Mesenchymal stem cell (in vitro differentiated cells and primary cell): ENCODE results near the gene ZNF593.
A peak's percentile ranks its signal among the peaks of the same experiment; 100 is the strongest.

ENCODE experiments used
- DNase-seq: peaks from one replicate; pipeline ENCODE4 v3.0.0-alpha.2; 2013
- H2AFZ ChIP-seq: one replicate; pipeline ENCODE4 v1.6.1; 2013; ENCODE audit warnings: low read depth, mild to moderate bottlenecking, control low read depth, inconsistent platforms, low read length, moderate library complexity
- H2AK5ac ChIP-seq: 2 replicates; pipeline ENCODE4 v1.6.1; 2013; ENCODE audit warnings: low read length, moderate library complexity, mild to moderate bottlenecking, inconsistent platforms; ENCODE audit not compliant: severe bottlenecking
- H2BK120ac ChIP-seq: one replicate; pipeline ENCODE4 v1.6.1; 2013; ENCODE audit warnings: low read depth, mild to moderate bottlenecking, inconsistent platforms, low read length, moderate library complexity
- H2BK12ac ChIP-seq, 2 experiments: one replicate each; pipeline ENCODE4 v1.6.1; 2013; ENCODE audit warnings: inconsistent platforms in 2 of 2, low read length in 2 of 2, mild to moderate bottlenecking in 2 of 2, moderate library complexity in 2 of 2, control low read depth in 1 of 2
- H2BK15ac ChIP-seq: one replicate; pipeline ENCODE4 v1.6.1; 2013; ENCODE audit warnings: mild to moderate bottlenecking, low read depth, inconsistent platforms; ENCODE audit not compliant: poor library complexity, severe bottlenecking
- H2BK5ac ChIP-seq: 2 replicates; pipeline ENCODE4 v1.6.1; 2013; ENCODE audit warnings: low read depth, mild to moderate bottlenecking, low read length, control low read depth, inconsistent platforms; ENCODE audit not compliant: poor library complexity, severe bottlenecking
- H3K14ac ChIP-seq, 2 experiments: one replicate each; pipeline ENCODE4 v1.6.1; 2013; ENCODE audit warnings: inconsistent platforms in 2 of 2, low read length in 2 of 2, control low read depth in 1 of 2, mild to moderate bottlenecking in 1 of 2, moderate library complexity in 1 of 2
- H3K18ac ChIP-seq, 2 experiments: one replicate each; pipeline ENCODE4 v1.6.1; 2013; ENCODE audit warnings: inconsistent platforms in 2 of 2, low read length in 2 of 2, control low read depth in 1 of 2, low read depth in 1 of 2, mild to moderate bottlenecking in 1 of 2
- H3K23ac ChIP-seq, 2 experiments: one replicate each; pipeline ENCODE4 v1.6.1; 2013; ENCODE audit warnings: inconsistent platforms in 2 of 2, low read length in 2 of 2, mild to moderate bottlenecking in 2 of 2, moderate library complexity in 2 of 2, control low read depth in 1 of 2
- H3K27ac ChIP-seq: 2 replicates; pipeline ENCODE4 v1.5.1; 2013; ENCODE audit warnings: mild to moderate bottlenecking, moderate library complexity, low read length, control low read depth, inconsistent platforms; ENCODE audit not compliant: poor library complexity, severe bottlenecking
- H3K27me3 ChIP-seq, 2 experiments: 2 replicates each; pipeline versions ENCODE4 v1.6.1 to v1.7.0; 2013; ENCODE audit warnings: low read length in 2 of 2, mild to moderate bottlenecking in 2 of 2, moderate library complexity in 2 of 2, control low read depth in 1 of 2, inconsistent platforms in 1 of 2; ENCODE audit not compliant: control insufficient read depth in 1 of 2, insufficient read depth in 1 of 2
- H3K36me3 ChIP-seq, 2 experiments: 2 replicates each; pipeline versions ENCODE4 v1.6.1 to v1.7.0; 2013; ENCODE audit warnings: low read length in 2 of 2, control low read depth in 1 of 2, inconsistent platforms in 1 of 2, low read depth in 1 of 2, mild to moderate bottlenecking in 1 of 2; ENCODE audit not compliant: insufficient read depth in 2 of 2, control insufficient read depth in 1 of 2
- H3K4ac ChIP-seq, 2 experiments: one replicate each; pipeline ENCODE4 v1.6.1; 2013; ENCODE audit warnings: inconsistent platforms in 2 of 2, low read length in 2 of 2, mild to moderate bottlenecking in 2 of 2, moderate library complexity in 2 of 2, control low read depth in 1 of 2, low read depth in 1 of 2
- H3K4me1 ChIP-seq: 2 replicates; pipeline ENCODE4 v1.6.1; 2013; ENCODE audit warnings: low read depth, low read length, control low read depth; ENCODE audit not compliant: control insufficient read depth, insufficient read depth
- H3K4me2 ChIP-seq: 2 replicates; pipeline ENCODE4 v1.6.1; 2013; ENCODE audit warnings: low read length, mild to moderate bottlenecking, inconsistent platforms; ENCODE audit not compliant: poor library complexity, severe bottlenecking
- H3K4me3 ChIP-seq, 2 experiments: 2 replicates each; pipeline versions ENCODE4 v1.5.1 to v1.7.0; 2013; ENCODE audit warnings: low read length in 2 of 2, mild to moderate bottlenecking in 2 of 2, control low read depth in 1 of 2, low read depth in 1 of 2; ENCODE audit not compliant: insufficient read depth in 1 of 2
- H3K79me1 ChIP-seq: replicated peaks from 2 replicates; pipeline ENCODE4 v1.6.1; 2013; ENCODE audit warnings: mild to moderate bottlenecking, control low read depth, low read length, inconsistent platforms; ENCODE audit not compliant: poor library complexity, severe bottlenecking
- H3K9ac ChIP-seq: 2 replicates; pipeline ENCODE4 v1.7.0; 2013; ENCODE audit warnings: mild to moderate bottlenecking, low read length, moderate library complexity
- H3K9me3 ChIP-seq: 2 replicates; pipeline ENCODE4 v1.7.0; 2013; ENCODE audit warnings: mild to moderate bottlenecking, low read length; ENCODE audit not compliant: control insufficient read depth
- H4K8ac ChIP-seq: one replicate; pipeline ENCODE4 v1.6.1; 2013; ENCODE audit warnings: inconsistent platforms, mild to moderate bottlenecking, low read length, moderate library complexity
- H4K91ac ChIP-seq: one replicate; pipeline ENCODE4 v1.6.1; 2013; ENCODE audit warnings: mild to moderate bottlenecking, low read length, inconsistent platforms
- WGBS: methylation state at CpG from one replicate; pipeline ENCODE4 v1.1.7; 2013; ENCODE audit warnings: mixed read lengths; 5-methylcytosine and 5-hydroxymethylcytosine counted together

Gene ZNF593

GRCh38 chr1:26169198-26169554 lies 532 bp upstream of the ZNF593 start:
- H3K27me3 ChIP-seq: peaks cover 0 to 21% of the 10 kb centered on the region in 2 experiments
- H3K18ac ChIP-seq: no peak overlapping the region
- H3K4me3 ChIP-seq: peak overlapping the region in 1 of 2 experiments; percentile 89
- H3K9me3 ChIP-seq: no peaks in the 10 kb centered on the region
- no peak overlapping the region for H3K14ac ChIP-seq
- H3K4me1 ChIP-seq: peaks cover 21% of the 10 kb centered on the region
- 58% methylated on average over 1 of the region's 4 CpGs for WGBS
- H4K8ac ChIP-seq: no peak overlapping the region
- no peak overlapping the region for H4K91ac ChIP-seq
- peak overlapping the region; percentile 95 for H3K9ac ChIP-seq
- H3K27ac ChIP-seq: no peak overlapping the region
- peak overlapping the region; percentile 94 for H2AFZ ChIP-seq
- H2BK120ac ChIP-seq: no peak overlapping the region
- no peak overlapping the region for H2BK5ac ChIP-seq
- H3K4ac ChIP-seq: no peak overlapping the region
- peak overlapping the region; percentile 88 for H3K4me2 ChIP-seq
- no peak overlapping the region for H3K23ac ChIP-seq
- H2BK15ac ChIP-seq: no peak overlapping the region
- H2BK12ac ChIP-seq: peak overlapping the region in 1 of 2 experiments; percentile 57
- H2AK5ac ChIP-seq: no peak overlapping the region
- peaks cover 9 to 10% of the 10 kb centered on the region in 2 experiments for H3K36me3 ChIP-seq
- no peak for DNase-seq
- H3K79me1 ChIP-seq: peaks cover 20% of the 10 kb centered on the region

GRCh38 chr1:26170472-26170821 lies 739 bp downstream of the ZNF593 start:
- Histone ChIP-seq H2BK5ac (no peak overlapping the region), H3K4me1 (peaks cover 16% of the 10 kb centered on the region), H2BK15ac (no peak overlapping the region), H3K4me3 (peak overlapping the region; percentile 89), H2AFZ (peak overlapping the region; percentile 94), H3K4me2 (peak overlapping the region; percentile 88), H2AK5ac (no peak overlapping the region), H3K4ac (peak overlapping the region in 1 of 2 experiments; percentile 95), H2BK12ac (peak overlapping the region in 1 of 2 experiments; percentile 15), H3K9me3 (no peaks in the 10 kb centered on the region), H3K36me3 (peaks cover 9 to 10% of the 10 kb centered on the region in 2 experiments), H3K18ac (no peak overlapping the region), H3K23ac (no peak overlapping the region), H3K27me3 (peaks cover 0 to 11% of the 10 kb centered on the region in 2 experiments), H3K27ac (no peak overlapping the region), H4K8ac (no peak overlapping the region), H2BK120ac (no peak overlapping the region), H3K9ac (peak overlapping the region; percentile 95), H3K14ac (no peak overlapping the region), H4K91ac (no peak overlapping the region), H3K79me1 (peaks cover 20% of the 10 kb centered on the region)
- WGBS: 89% methylated on average over 9 of the region's 9 CpGs
- DNase-seq: no peak

GRCh38 chr1:26171084-26172072 lies 1.7 kb downstream of the ZNF593 start, which contains the start of gene ZNF593OS:
ZNF593OS (minus strand) TSS chr1:26171832; CDS start chr1:26171661, 171 bp downstream.
- H2BK5ac ChIP-seq: no peak within 1 kb of the TSS
- H3K9ac ChIP-seq: peak within 1 kb of the TSS; percentile 95
- no peak for DNase-seq
- H3K4me2 ChIP-seq: peak within 1 kb of the TSS; percentile 88
- no peak within 1 kb of the TSS for H3K14ac ChIP-seq
- no peak within 1 kb of the TSS for H2BK120ac ChIP-seq
- no peak within 1 kb of the TSS for H3K23ac ChIP-seq
- H2AK5ac ChIP-seq: no peak within 1 kb of the TSS
- H3K4ac ChIP-seq: no peak within 1 kb of the TSS
- peaks cover 16% of the 10 kb centered on the region for H3K4me1 ChIP-seq
- H3K36me3 ChIP-seq: peaks cover 9 to 10% of the 10 kb centered on the region in 2 experiments
- no peak within 1 kb of the TSS for H4K8ac ChIP-seq
- H3K27me3 ChIP-seq: peaks cover 0 to 4% of the 10 kb centered on the region in 2 experiments
- H3K27ac ChIP-seq: no peak within 1 kb of the TSS
- peak within 1 kb of the TSS in 1 of 2 experiments; percentile 89 for H3K4me3 ChIP-seq
- 93% methylated on average over 34 of the region's 34 CpGs for WGBS
- no peak within 1 kb of the TSS for H2BK15ac ChIP-seq
- no peaks in the 10 kb centered on the region for H3K9me3 ChIP-seq
- H2AFZ ChIP-seq: no peak within 1 kb of the TSS
- no peak within 1 kb of the TSS for H4K91ac ChIP-seq
- H2BK12ac ChIP-seq: peak within 1 kb of the TSS in 1 of 2 experiments; percentile 15
- peaks cover 20% of the 10 kb centered on the region for H3K79me1 ChIP-seq
- no peak within 1 kb of the TSS for H3K18ac ChIP-seq

GRCh38 chr1:26175346-26175745 lies 5.6 kb downstream of the ZNF593 start:
- 94% methylated on average over 3 of the region's 8 CpGs for WGBS
- Histone ChIP-seq H3K36me3 (peaks cover 9 to 10% of the 10 kb centered on the region in 2 experiments), H2AFZ (no peak overlapping the region), H3K27me3 (peaks cover 0 to 3% of the 10 kb centered on the region in 2 experiments), H3K4me1 (peaks cover 12% of the 10 kb centered on the region), H3K18ac (no peak overlapping the region), H3K4me2 (no peak overlapping the region), H3K9ac (no peak overlapping the region), H4K8ac (no peak overlapping the region), H2BK120ac (no peak overlapping the region), H3K4me3 (no peak overlapping the region), H3K9me3 (no peaks in the 10 kb centered on the region), H3K27ac (no peak overlapping the region), H2BK5ac (no peak overlapping the region), H3K23ac (no peak overlapping the region), H4K91ac (no peak overlapping the region), H3K4ac (no peak overlapping the region), H3K14ac (no peak overlapping the region), H2AK5ac (no peak overlapping the region), H2BK12ac (no peak overlapping the region), H3K79me1 (peaks cover 14% of the 10 kb centered on the region), H2BK15ac (no peak overlapping the region)
- no peak for DNase-seq
